HepG2 (cell line): ENCODE results near the gene SLC6A16.

Source experiments
- CTCF ChIP-seq: sonication (generic); formaldehyde crosslinking; IDR thresholded peaks from 2 replicates; pipeline ENCODE4 v1.5.0; 2020; ENCODE audit warnings: mild to moderate bottlenecking, missing genetic modification reagents, moderate library complexity
- ELF4 ChIP-seq: sonication (generic); formaldehyde crosslinking; IDR thresholded peaks from 2 replicates; pipeline ENCODE4 v1.5.0; 2020; ENCODE audit warnings: missing genetic modification reagents, mild to moderate bottlenecking, moderate library complexity, borderline replicate concordance
- EP300 ChIP-seq, 3 experiments: sonication (generic) in 1 of 3; formaldehyde crosslinking in 1 of 3; IDR thresholded peaks; 2 replicates each; pipeline versions ENCODE4 v1.5.1 to v1.6.1; 2011 to 2020; ENCODE audit warnings: low read depth in 2 of 3, low read length in 2 of 3, borderline replicate concordance in 1 of 3, improper control_type of control experiment in 1 of 3, mild to moderate bottlenecking in 1 of 3, missing genetic modification reagents in 1 of 3, moderate library complexity in 1 of 3
- POLR2AphosphoS5 ChIP-seq: IDR thresholded peaks from 2 replicates; pipeline ENCODE4 v1.6.1; 2012; ENCODE audit warnings: low read depth, low read length
- SMC3 ChIP-seq: IDR thresholded peaks from 2 replicates; pipeline ENCODE4 v1.6.1; 2011; ENCODE audit warnings: low read length, improper control_type of control experiment

DNA sequence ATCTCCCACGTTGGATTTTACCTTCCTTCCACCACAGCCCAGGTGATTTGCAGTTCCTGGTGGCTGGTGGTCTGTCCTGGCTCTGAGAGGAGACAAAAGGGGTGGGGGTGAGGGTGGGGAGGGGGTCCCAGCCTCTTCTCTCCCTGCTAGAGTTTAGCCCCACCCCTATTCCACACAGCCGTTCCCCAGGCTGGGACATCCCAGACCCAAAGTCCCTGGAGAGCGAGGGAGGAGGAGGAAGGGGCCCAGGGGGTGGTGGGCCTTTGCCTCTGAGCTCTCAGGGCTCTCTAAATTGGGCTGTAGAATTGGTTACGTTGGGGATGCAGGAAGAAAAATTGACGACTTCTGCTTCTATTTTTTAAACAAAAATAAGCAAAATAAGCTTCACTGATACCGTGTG is 81.9 kb downstream of the SLC6A16 start:
- TF ChIP-seq EP300 (IDR thresholded peaks at IDR 0.05; ENCODE audit: low read depth in 2 of 2, low read length in 2 of 2) = no peak
- no peak for TF ChIP-seq EP300 (CRISPR knock-in tag; IDR thresholded peaks at IDR 0.05; ENCODE audit: borderline replicate concordance)
- TF ChIP-seq CTCF (CRISPR knock-in tag) = no peak
- no peak for TF ChIP-seq SMC3
- TF ChIP-seq ELF4 (CRISPR knock-in tag) = no peak
- TF ChIP-seq POLR2AphosphoS5 = no peak
